ENCODE measurements around the gene LPAR5. TPM values are rescaled to one million over a fixed set of nuclear protein-coding genes. Genes with fewer than 3 reads are reported as not detected.

Gene LPAR5
- total and polyA plus RNA-seq, 2 of the 13 experiments (the other 11 are each of a cell fraction or from before 2014, with no cell fraction given): 0.09 to 0.32 TPM

DNA sequence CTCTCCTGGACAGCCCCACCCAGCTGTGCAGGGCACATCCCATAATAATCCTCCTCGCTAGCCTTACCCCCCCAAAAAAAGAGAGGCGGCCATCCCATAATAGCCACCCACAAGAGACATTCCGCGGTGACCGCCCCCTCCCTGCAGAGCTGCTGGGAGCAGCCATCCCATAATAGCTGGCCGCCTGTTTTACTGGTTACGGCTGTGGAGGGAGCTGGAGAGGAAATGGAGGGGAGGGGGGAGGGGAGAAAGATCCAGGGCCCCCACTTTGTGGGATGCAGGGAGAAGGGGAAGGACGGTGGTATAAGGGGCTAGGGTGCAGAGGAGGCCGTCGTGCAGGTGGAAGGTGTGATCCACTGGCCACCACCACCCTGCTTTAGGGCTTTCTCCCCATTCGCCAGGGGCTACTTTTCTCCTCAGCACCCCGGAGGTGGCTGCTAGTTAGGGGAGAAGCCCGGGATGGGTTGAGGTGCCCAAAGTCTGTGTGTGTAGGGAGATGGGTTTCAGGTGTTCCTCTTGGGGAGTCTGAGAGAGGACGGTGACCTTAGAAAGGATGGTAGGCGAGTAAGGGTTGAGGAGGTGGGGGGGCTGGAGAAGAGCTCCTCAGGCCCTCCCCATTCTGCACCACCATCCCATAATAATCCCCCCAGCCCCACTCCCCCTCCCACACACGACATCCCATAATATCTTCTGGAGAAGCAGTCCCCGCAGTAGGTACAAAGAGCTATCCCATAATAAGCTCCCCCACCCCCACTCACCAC is 22.6 kb downstream of the LPAR5 start (continued):
- TF ChIP-seq GATAD1 (CRISPR knock-in tag; IDR thresholded peaks at IDR 0.05) (0 out of 2 replicates have a peak, but pooled peaks have one; percentile 16), ZFX (CRISPR knock-in tag; IDR thresholded peaks at IDR 0.05; ENCODE audit: low read depth) (peak; percentile 34; the same call in 1 of the 2 replicates), HNRNPLL (IDR thresholded peaks at IDR 0.05; ENCODE audit: low read depth, low read length, poor library complexity, severe bottlenecking) (no peak), KDM4B (CRISPR knock-in tag; IDR thresholded peaks at IDR 0.05) (no peak), KLF16 (CRISPR knock-in tag; IDR thresholded peaks at IDR 0.05) (0 out of 4 replicates have a peak, but pooled peaks of 1 of the 2 experiments have one; percentile 42), PHF21A (CRISPR knock-in tag; IDR thresholded peaks at IDR 0.05) (0 out of 2 replicates have a peak, but pooled peaks have one; percentile 50), HDAC1 (CRISPR knock-in tag; IDR thresholded peaks at IDR 0.05) (peak; percentile 27; the same call in 1 of the 2 replicates), HNRNPL (IDR thresholded peaks at IDR 0.05; ENCODE audit: low read depth, low read length) (no peak), TEAD3 (CRISPR knock-in tag; optimal IDR thresholded peaks at IDR 0.05; ENCODE audit: borderline replicate concordance) (peak; percentile 47), ZSCAN25 (CRISPR knock-in tag; IDR thresholded peaks at IDR 0.05) (peak; percentile 64), MIER3 (CRISPR knock-in tag; IDR thresholded peaks at IDR 0.05; ENCODE audit: borderline replicate concordance) (0 out of 2 replicates have a peak, but pooled peaks have one; percentile 19), SRSF1 (optimal IDR thresholded peaks at IDR 0.05; ENCODE audit: low read depth, low read length) (peak; percentile 70)
- TF ChIP-seq, protein P1, sequence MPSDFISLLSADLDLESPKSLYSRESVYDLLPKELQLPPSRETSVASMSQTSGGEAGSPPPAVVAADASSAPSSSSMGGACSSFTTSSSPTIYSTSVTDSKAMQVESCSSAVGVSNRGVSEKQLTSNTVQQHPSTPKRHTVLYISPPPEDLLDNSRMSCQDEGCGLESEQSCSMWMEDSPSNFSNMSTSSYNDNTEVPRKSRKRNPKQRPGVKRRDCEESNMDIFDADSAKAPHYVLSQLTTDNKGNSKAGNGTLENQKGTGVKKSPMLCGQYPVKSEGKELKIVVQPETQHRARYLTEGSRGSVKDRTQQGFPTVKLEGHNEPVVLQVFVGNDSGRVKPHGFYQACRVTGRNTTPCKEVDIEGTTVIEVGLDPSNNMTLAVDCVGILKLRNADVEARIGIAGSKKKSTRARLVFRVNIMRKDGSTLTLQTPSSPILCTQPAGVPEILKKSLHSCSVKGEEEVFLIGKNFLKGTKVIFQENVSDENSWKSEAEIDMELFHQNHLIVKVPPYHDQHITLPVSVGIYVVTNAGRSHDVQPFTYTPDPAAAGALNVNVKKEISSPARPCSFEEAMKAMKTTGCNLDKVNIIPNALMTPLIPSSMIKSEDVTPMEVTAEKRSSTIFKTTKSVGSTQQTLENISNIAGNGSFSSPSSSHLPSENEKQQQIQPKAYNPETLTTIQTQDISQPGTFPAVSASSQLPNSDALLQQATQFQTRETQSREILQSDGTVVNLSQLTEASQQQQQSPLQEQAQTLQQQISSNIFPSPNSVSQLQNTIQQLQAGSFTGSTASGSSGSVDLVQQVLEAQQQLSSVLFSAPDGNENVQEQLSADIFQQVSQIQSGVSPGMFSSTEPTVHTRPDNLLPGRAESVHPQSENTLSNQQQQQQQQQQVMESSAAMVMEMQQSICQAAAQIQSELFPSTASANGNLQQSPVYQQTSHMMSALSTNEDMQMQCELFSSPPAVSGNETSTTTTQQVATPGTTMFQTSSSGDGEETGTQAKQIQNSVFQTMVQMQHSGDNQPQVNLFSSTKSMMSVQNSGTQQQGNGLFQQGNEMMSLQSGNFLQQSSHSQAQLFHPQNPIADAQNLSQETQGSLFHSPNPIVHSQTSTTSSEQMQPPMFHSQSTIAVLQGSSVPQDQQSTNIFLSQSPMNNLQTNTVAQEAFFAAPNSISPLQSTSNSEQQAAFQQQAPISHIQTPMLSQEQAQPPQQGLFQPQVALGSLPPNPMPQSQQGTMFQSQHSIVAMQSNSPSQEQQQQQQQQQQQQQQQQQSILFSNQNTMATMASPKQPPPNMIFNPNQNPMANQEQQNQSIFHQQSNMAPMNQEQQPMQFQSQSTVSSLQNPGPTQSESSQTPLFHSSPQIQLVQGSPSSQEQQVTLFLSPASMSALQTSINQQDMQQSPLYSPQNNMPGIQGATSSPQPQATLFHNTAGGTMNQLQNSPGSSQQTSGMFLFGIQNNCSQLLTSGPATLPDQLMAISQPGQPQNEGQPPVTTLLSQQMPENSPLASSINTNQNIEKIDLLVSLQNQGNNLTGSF (CRISPR knock-in tag; IDR thresholded peaks at IDR 0.05): no peak
- TF ChIP-seq, protein P2, sequence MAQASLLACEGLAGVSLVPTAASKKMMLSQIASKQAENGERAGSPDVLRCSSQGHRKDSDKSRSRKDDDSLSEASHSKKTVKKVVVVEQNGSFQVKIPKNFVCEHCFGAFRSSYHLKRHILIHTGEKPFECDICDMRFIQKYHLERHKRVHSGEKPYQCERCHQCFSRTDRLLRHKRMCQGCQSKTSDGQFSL (CRISPR knock-in tag; IDR thresholded peaks at IDR 0.05): peak; percentile 86; the same call in 1 of the 2 replicates
- TF ChIP-seq, protein P3, sequence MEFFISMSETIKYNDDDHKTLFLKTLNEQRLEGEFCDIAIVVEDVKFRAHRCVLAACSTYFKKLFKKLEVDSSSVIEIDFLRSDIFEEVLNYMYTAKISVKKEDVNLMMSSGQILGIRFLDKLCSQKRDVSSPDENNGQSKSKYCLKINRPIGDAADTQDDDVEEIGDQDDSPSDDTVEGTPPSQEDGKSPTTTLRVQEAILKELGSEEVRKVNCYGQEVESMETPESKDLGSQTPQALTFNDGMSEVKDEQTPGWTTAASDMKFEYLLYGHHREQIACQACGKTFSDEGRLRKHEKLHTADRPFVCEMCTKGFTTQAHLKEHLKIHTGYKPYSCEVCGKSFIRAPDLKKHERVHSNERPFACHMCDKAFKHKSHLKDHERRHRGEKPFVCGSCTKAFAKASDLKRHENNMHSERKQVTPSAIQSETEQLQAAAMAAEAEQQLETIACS (CRISPR knock-in tag; IDR thresholded peaks at IDR 0.05): no peak

All from HepG2 (cell line).